CD8-positive, alpha-beta memory T cell (primary cell): ENCODE results near the gene GABRB1. TPM values are rescaled to one million over a fixed set of nuclear protein-coding genes. Genes with fewer than 3 reads are reported as not detected.
A peak's percentile ranks its signal among the peaks of the same experiment; 100 is the strongest.

Experiments
- CTCF ChIA-PET: fragments of 350-600 bp; sonication (Branson Sonifier 250); formaldehyde crosslinking; loops from one replicate; lab custom pipeline; 2021; ENCODE audit warnings: antibody characterized with exemption; lab: Charles Lee
- POLR2A ChIA-PET: fragments of 350-600 bp; sonication (Branson Sonifier 250); formaldehyde crosslinking; loops from one replicate; lab custom pipeline; 2021; ENCODE audit warnings: antibody characterized with exemption; lab: Charles Lee
- DNase-seq, 5 donors: peaks; one replicate each; pipeline versions ENCODE4 v3.0.0 to v3.0.0-alpha.2; 2020 to 2022; ENCODE audit warnings: mixed read lengths in 1 of 5
- H3K27ac ChIP-seq: one replicate; pipeline ENCODE4 v1.7.0; 2013; ENCODE audit warnings: low read depth, mild to moderate bottlenecking, low read length, moderate library complexity
- H3K27me3 ChIP-seq: 2 replicates; pipeline ENCODE4 v1.7.0; 2013; ENCODE audit warnings: low read length, mild to moderate bottlenecking; ENCODE audit not compliant: insufficient read depth, poor library complexity, severe bottlenecking
- H3K36me3 ChIP-seq: 2 replicates; pipeline ENCODE4 v1.7.0; 2013; ENCODE audit warnings: mild to moderate bottlenecking, low read length, moderate library complexity; ENCODE audit not compliant: insufficient read depth
- H3K4me1 ChIP-seq: 2 replicates; pipeline ENCODE4 v1.7.0; 2013; ENCODE audit warnings: mild to moderate bottlenecking, low read length, moderate library complexity; ENCODE audit not compliant: insufficient read depth
- H3K4me3 ChIP-seq: 2 replicates; pipeline ENCODE4 v1.7.0; 2013; ENCODE audit warnings: mild to moderate bottlenecking, low read length
- H3K9me3 ChIP-seq: 2 replicates; pipeline ENCODE4 v1.7.0; 2013; ENCODE audit warnings: mild to moderate bottlenecking, low read length
- H3K27ac Mint-ChIP-seq, 8 donors: one replicate each; pipeline ENCODE4 v1.8.0; 2020 to 2021; ENCODE audit warnings: mixed read lengths in 8 of 8, mild to moderate bottlenecking in 6 of 8, inconsistent platforms in 3 of 8, moderate library complexity in 3 of 8
- H3K27me3 Mint-ChIP-seq, 2 donors: one replicate each; pipeline ENCODE4 v1.8.0; 2020 to 2021; ENCODE audit warnings: mixed read lengths in 2 of 2, mild to moderate bottlenecking in 1 of 2, moderate library complexity in 1 of 2
- H3K36me3 Mint-ChIP-seq, 3 donors: one replicate each; pipeline ENCODE4 v1.8.0; 2020 to 2021; ENCODE audit warnings: mixed read lengths in 3 of 3, inconsistent platforms in 1 of 3, mild to moderate bottlenecking in 1 of 3
- H3K4me1 Mint-ChIP-seq, 3 donors: one replicate each; pipeline ENCODE4 v1.8.0; 2020 to 2021; ENCODE audit warnings: mixed read lengths in 3 of 3, inconsistent platforms in 1 of 3, mild to moderate bottlenecking in 1 of 3
- H3K4me3 Mint-ChIP-seq, 7 donors: one replicate each; pipeline ENCODE4 v1.8.0; 2020 to 2021; ENCODE audit warnings: mixed read lengths in 7 of 7, mild to moderate bottlenecking in 6 of 7, moderate library complexity in 4 of 7, inconsistent platforms in 2 of 7
- H3K9me3 Mint-ChIP-seq, 5 donors: one replicate each; pipeline ENCODE4 v1.8.0; 2020 to 2022; ENCODE audit warnings: mixed read lengths in 5 of 5, mild to moderate bottlenecking in 3 of 5, moderate library complexity in 2 of 5, inconsistent platforms in 1 of 5
- polyA plus RNA-seq: library from polyadenylated mRNA; unstranded; fragments of 300-500 nt; fragmentation: Illumina TruSeq; gene quantifications from one replicate; pipeline ENCODE4 v1.2.3, GENCODE V29; 2021
- total RNA-seq, 2 experiments: library from RNA; stranded (reverse); gene quantifications; one replicate each; pipeline ENCODE4 v1.2.3, GENCODE V29; 2021

The GABRB1 gene
- total and polyA plus RNA-seq, 3 experiments from 2014 or later = not detected

- DNase-seq = no peak
- Mint-ChIP-seq H3K9me3 (peaks cover 0 to 8% (median 5%) of the 10 kb centered on the region in 5 donors), H3K27me3 (peaks cover 5 to 15% of the 10 kb centered on the region in 2 donors), H3K27ac (no peak overlapping the region), H3K36me3 (peaks cover 0 to 2% (median 0%) of the 10 kb centered on the region in 3 donors), H3K4me3 (no peak overlapping the region), H3K4me1 (no peaks in the 10 kb centered on the region)
- Histone ChIP-seq H3K36me3 (no peaks in the 10 kb centered on the region), H3K27me3 (no peaks in the 10 kb centered on the region), H3K27ac (no peak overlapping the region), H3K4me1 (no peaks in the 10 kb centered on the region), H3K9me3 (no peaks in the 10 kb centered on the region), H3K4me3 (no peak overlapping the region)
- POLR2A ChIA-PET = no interaction called here
- CTCF ChIA-PET = no interaction called here
Measured at GRCh38 chr4:47251348-47252135, 220.2 kb downstream of the GABRB1 start.

GRCh38 chr4:47263721-47264120, 232.4 kb downstream of the GABRB1 start:
- Histone ChIP-seq H3K4me3 (no peak overlapping the region), H3K36me3 (no peaks in the 10 kb centered on the region), H3K9me3 (no peaks in the 10 kb centered on the region), H3K27me3 (no peaks in the 10 kb centered on the region), H3K27ac (no peak overlapping the region), H3K4me1 (no peaks in the 10 kb centered on the region)
- H3K4me3 Mint-ChIP-seq = no peak overlapping the region
- no peaks in the 10 kb centered on the region for H3K36me3 Mint-ChIP-seq
- DNase-seq = no peak
- no peaks in the 10 kb centered on the region for H3K4me1 Mint-ChIP-seq
- no peak overlapping the region for H3K27ac Mint-ChIP-seq
- H3K27me3 Mint-ChIP-seq = peaks cover 0 to 5% of the 10 kb centered on the region in 2 donors
- ChIA-PET CTCF (no interaction called here), POLR2A (no interaction called here)
- peaks cover 0 to 7% (median 2%) of the 10 kb centered on the region in 5 donors for H3K9me3 Mint-ChIP-seq

- POLR2A ChIA-PET = no interaction called here
- H3K9me3 Mint-ChIP-seq = no peaks in the 10 kb centered on the region
Measured at GRCh38 chr4:47270201-47270888, 239.0 kb downstream of the GABRB1 start.

GRCh38 chr4:47271291-47271690, 239.9 kb downstream of the GABRB1 start:
- no peaks in the 10 kb centered on the region for H3K27me3 ChIP-seq
- no peaks in the 10 kb centered on the region for H3K4me1 ChIP-seq
- Mint-ChIP-seq H3K4me3 (no peak overlapping the region), H3K4me1 (no peaks in the 10 kb centered on the region), H3K9me3 (no peaks in the 10 kb centered on the region), H3K27me3 (peaks cover 0 to 8% of the 10 kb centered on the region in 2 donors), H3K27ac (no peak overlapping the region), H3K36me3 (no peaks in the 10 kb centered on the region)
- ChIA-PET POLR2A (no interaction called here), CTCF (no interaction called here)
- H3K9me3 ChIP-seq = no peaks in the 10 kb centered on the region
- no peak overlapping the region for H3K4me3 ChIP-seq
- H3K27ac ChIP-seq = no peak overlapping the region
- no peak for DNase-seq
- no peaks in the 10 kb centered on the region for H3K36me3 ChIP-seq

More at GRCh38 chr4:47270201-47270888, 239.0 kb downstream of the GABRB1 start:
- no peak for DNase-seq
- Mint-ChIP-seq H3K4me1 (no peaks in the 10 kb centered on the region), H3K27me3 (peaks cover 0 to 8% of the 10 kb centered on the region in 2 donors), H3K4me3 (no peak overlapping the region), H3K27ac (no peak overlapping the region), H3K36me3 (no peaks in the 10 kb centered on the region)
- H3K27ac ChIP-seq = no peak overlapping the region
- H3K27me3 ChIP-seq = no peaks in the 10 kb centered on the region
- no peaks in the 10 kb centered on the region for H3K9me3 ChIP-seq
- no peak overlapping the region for H3K4me3 ChIP-seq
- H3K4me1 ChIP-seq = no peaks in the 10 kb centered on the region
- no peaks in the 10 kb centered on the region for H3K36me3 ChIP-seq
- CTCF ChIA-PET = no interaction called here

GRCh38 chr4:47274901-47275300, 243.5 kb downstream of the GABRB1 start:
- H3K4me3 Mint-ChIP-seq = no peak overlapping the region
- no peaks in the 10 kb centered on the region for H3K4me1 Mint-ChIP-seq
- Histone ChIP-seq H3K4me1 (no peaks in the 10 kb centered on the region), H3K36me3 (no peaks in the 10 kb centered on the region), H3K27me3 (no peaks in the 10 kb centered on the region), H3K27ac (no peak overlapping the region), H3K4me3 (no peak overlapping the region), H3K9me3 (no peaks in the 10 kb centered on the region)
- ChIA-PET POLR2A (no interaction called here), CTCF (no interaction called here)
- H3K9me3 Mint-ChIP-seq = peaks cover 0 to 2% (median 0%) of the 10 kb centered on the region in 5 donors
- H3K36me3 Mint-ChIP-seq = no peaks in the 10 kb centered on the region
- H3K27ac Mint-ChIP-seq = no peak overlapping the region
- DNase-seq = no peak
- peaks cover 0 to 3% of the 10 kb centered on the region in 2 donors for H3K27me3 Mint-ChIP-seq

- no peak overlapping the region for H3K4me3 Mint-ChIP-seq
- H3K27me3 Mint-ChIP-seq = peaks cover 0 to 3% of the 10 kb centered on the region in 2 donors
- no peak overlapping the region for H3K27ac ChIP-seq
- H3K4me1 ChIP-seq = no peaks in the 10 kb centered on the region
- CTCF ChIA-PET = interaction anchor here (0.6 kb wide), 1 partner anchor 515 kb away, joined by 3 read pairs; no protein-coding TSS in a partner anchor
- H3K36me3 ChIP-seq = no peaks in the 10 kb centered on the region
- H3K27me3 ChIP-seq = no peaks in the 10 kb centered on the region
- POLR2A ChIA-PET = no interaction called here
- no peak for DNase-seq
- H3K36me3 Mint-ChIP-seq = no peaks in the 10 kb centered on the region
- H3K4me3 ChIP-seq = no peak overlapping the region
- no peaks in the 10 kb centered on the region for H3K9me3 ChIP-seq
- H3K27ac Mint-ChIP-seq = peak overlapping the region in 1 of 8 donors; percentile 44
- no peaks in the 10 kb centered on the region for H3K4me1 Mint-ChIP-seq
- peaks cover 0 to 2% (median 0%) of the 10 kb centered on the region in 5 donors for H3K9me3 Mint-ChIP-seq
Measured at GRCh38 chr4:47275595-47275994, 244.2 kb downstream of the GABRB1 start.

- Mint-ChIP-seq H3K36me3 (peaks cover 0 to 3% (median 0%) of the 10 kb centered on the region in 3 donors), H3K4me3 (no peak overlapping the region), H3K9me3 (peaks cover 0 to 2% (median 0%) of the 10 kb centered on the region in 5 donors), H3K27me3 (peaks cover 4 to 8% of the 10 kb centered on the region in 2 donors), H3K27ac (no peak overlapping the region), H3K4me1 (no peaks in the 10 kb centered on the region)
- no peaks in the 10 kb centered on the region for H3K9me3 ChIP-seq
- H3K27me3 ChIP-seq = no peaks in the 10 kb centered on the region
- H3K27ac ChIP-seq = no peak overlapping the region
- H3K4me3 ChIP-seq = no peak overlapping the region
- no peak for DNase-seq
- no peaks in the 10 kb centered on the region for H3K36me3 ChIP-seq
- ChIA-PET CTCF (no interaction called here), POLR2A (no interaction called here)
- H3K4me1 ChIP-seq = no peaks in the 10 kb centered on the region
Measured at GRCh38 chr4:47278631-47279030, 247.3 kb downstream of the GABRB1 start.

GRCh38 chr4:47287735-47288134, 256.4 kb downstream of the GABRB1 start:
- Mint-ChIP-seq H3K4me3 (no peak overlapping the region), H3K27ac (peak overlapping the region in 1 of 8 donors; percentile 3), H3K4me1 (no peaks in the 10 kb centered on the region), H3K36me3 (peaks cover 0 to 2% (median 0%) of the 10 kb centered on the region in 3 donors), H3K9me3 (peaks cover 0 to 2% (median 0%) of the 10 kb centered on the region in 5 donors), H3K27me3 (peaks cover 4 to 23% of the 10 kb centered on the region in 2 donors)
- ChIA-PET CTCF (no interaction called here), POLR2A (no interaction called here)
- H3K9me3 ChIP-seq = no peaks in the 10 kb centered on the region
- no peaks in the 10 kb centered on the region for H3K4me1 ChIP-seq
- H3K36me3 ChIP-seq = no peaks in the 10 kb centered on the region
- DNase-seq = no peak
- no peak overlapping the region for H3K27ac ChIP-seq
- no peak overlapping the region for H3K4me3 ChIP-seq
- H3K27me3 ChIP-seq = no peaks in the 10 kb centered on the region
